CD1c-positive myeloid dendritic cell (primary cell): ENCODE measurements around the gene IMMT.
"Not testable (repeated sequence)": the region's sequence is repeated elsewhere in the genome, so short reads cannot be mapped to it uniquely, and the experiment has no call there.

Experiments used
- DNase-seq: peaks from one replicate; pipeline ENCODE4 v3.0.0-alpha.2; 2016; ENCODE audit errors: extremely low spot score

IMMT gene

GRCh38 chr2:86201671-86202335, 6.5 kb upstream of the IMMT start:
- no peak for DNase-seq

DNA sequence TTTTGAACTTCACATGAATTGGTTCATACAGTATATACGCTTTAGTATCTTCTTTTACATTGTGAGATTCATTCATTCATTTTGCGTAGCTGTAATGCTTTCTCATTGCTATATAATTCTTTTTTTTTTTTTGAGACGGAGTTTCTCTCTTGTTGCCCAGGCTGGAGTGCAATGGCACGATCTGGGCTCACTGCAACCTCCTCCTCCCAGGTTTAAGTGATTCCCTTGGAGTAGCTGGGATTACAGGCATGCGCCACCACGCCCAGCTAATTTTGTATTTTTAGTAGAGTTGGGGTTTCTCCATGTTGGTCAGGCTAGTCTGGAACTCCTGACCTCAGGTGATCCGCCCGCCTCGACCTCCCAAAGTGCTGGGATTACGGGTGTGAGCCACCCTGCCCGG, 5.3 kb upstream of the IMMT start:
- DNase-seq: not testable (repeated sequence)

- no peak for DNase-seq
Measured at GRCh38 chr2:86199834-86200177, 4.5 kb upstream of the IMMT start.

GRCh38 chr2:86195808-86196387, 636 bp upstream of the IMMT start:
- DNase-seq: peak; percentile 42

GRCh38 chr2:86194751-86195054, 559 bp downstream of the IMMT start:
- DNase-seq: no peak

GRCh38 chr2:86193901-86194567, 1.2 kb downstream of the IMMT start:
- DNase-seq: no peak

- no peak for DNase-seq
Measured at GRCh38 chr2:86189782-86190416, 5.4 kb downstream of the IMMT start.

- no peak for DNase-seq
Measured at GRCh38 chr2:86186431-86186830, 8.8 kb downstream of the IMMT start.

- DNase-seq: peak; percentile 43
Measured at GRCh38 chr2:86185517-86186212, 9.6 kb downstream of the IMMT start.

DNA sequence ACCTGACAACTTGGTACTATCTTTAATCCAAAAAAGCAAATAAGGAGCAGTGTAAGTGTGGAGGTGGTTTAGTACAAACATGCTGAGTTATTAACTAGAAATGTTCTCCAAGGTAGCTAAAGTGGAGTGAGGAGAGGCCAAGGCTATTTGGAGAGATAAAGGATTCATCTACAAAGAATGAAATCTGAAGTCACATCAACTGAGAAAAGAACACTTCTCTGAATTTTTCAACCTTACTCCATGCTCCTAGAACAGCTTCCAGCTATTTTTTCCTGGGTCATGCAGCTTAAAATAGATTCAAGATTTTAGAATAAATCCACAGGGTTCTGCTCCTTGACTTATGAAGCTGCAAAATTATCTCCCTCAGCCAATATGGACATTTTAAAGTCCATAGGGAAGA, 18.7 kb downstream of the IMMT start:
- DNase-seq: no peak

DNA sequence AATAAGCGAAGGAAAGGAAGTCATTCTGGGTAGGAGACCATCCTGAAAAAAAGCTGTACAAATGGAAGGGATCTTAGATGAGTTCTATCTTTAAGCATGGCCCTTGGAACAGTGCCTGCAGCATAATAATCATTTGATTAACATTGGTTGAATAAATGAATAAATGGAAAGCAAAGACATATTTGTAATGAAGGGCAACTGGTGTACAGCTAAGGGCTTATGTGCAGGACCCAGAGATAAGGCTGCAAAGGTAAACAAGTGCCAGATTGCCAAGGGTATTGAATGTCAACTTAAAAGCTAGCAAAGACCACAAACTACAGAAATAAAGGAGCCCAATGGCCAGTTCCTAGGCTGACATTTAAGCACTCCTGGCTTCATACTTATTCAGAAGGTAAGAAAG, 19.4 kb downstream of the IMMT start:
- no peak for DNase-seq

DNA sequence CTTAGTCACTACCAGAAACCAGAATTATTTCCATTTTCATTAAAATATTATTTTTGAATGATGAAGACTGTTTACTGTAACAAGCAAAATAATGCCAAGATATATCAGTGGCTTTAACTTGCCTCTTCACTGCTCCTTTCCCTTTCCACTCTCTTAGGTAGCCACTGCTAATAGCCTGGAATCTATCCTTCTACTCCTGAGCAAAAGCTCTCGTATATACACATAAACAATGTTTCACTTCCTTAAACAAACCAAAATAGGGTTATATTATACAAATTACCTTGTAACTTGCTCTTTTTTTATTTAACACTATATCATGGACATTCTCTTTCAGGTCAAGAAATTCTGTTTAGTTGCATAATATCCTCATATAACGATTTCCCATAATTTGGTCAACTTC, 20.8 kb downstream of the IMMT start:
- peak; percentile 11 for DNase-seq

GRCh38 chr2:86172610-86173009, 22.7 kb downstream of the IMMT start:
- DNase-seq: no peak

- no peak for DNase-seq
Measured at GRCh38 chr2:86171295-86171694, 24.0 kb downstream of the IMMT start.

DNA sequence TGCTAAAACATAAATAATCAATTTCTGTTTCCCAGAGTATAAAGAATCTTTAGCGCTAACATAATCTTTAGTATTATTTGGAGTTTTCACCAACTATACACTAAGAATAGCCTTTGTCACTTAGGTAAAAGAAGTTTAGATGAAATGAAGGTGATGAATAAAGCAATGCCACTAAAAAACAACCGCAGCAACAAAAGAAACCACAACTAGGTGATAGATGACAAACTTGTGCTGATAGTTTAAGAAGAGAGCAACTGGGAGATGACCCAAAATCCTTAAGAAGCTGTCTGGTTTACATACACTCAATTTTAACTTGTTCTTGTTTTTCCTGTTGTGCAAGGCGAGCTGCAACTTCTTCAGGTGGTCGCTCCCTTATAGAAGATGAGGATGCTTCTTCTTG, 24.8 kb downstream of the IMMT start:
- DNase-seq: no peak

GRCh38 chr2:86160156-86160952, 34.9 kb downstream of the IMMT start:
- no peak for DNase-seq

- no peak for DNase-seq
Measured at GRCh38 chr2:86158286-86158685, 37.0 kb downstream of the IMMT start.

- no peak for DNase-seq
Measured at GRCh38 chr2:86157009-86157556, 38.2 kb downstream of the IMMT start.

DNA sequence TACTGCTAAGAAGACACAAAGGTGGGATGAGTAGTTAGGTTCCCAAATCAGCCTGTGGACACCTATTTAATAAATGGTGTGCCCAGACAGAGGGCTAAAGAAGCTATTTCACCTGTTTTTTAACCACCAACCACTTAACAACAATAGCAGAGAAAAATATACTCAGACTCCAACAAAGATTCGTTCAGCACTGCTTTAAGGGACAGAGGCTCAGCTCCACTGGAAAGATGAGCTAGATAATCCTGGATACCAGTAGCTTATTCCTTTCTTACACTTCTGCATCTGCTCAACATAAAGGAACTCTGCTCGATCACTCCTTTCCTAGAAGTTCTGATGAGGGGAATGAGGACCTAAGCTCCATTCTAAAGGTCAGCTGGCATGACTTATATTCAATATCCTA, 44.8 kb downstream of the IMMT start:
- no peak for DNase-seq

- DNase-seq: no peak
Measured at GRCh38 chr2:86147793-86148192, 47.5 kb downstream of the IMMT start.

GRCh38 chr2:86143926-86144685, 51.2 kb downstream of the IMMT start:
- no peak for DNase-seq
